Measurements from ENCODE around the gene SNTB2.
A peak's percentile ranks its signal among the peaks of the same experiment; 100 is the strongest.
"Not testable (repeated sequence)": the region's sequence is repeated elsewhere in the genome, so short reads cannot be mapped to it uniquely, and the experiment has no call there.

The SNTB2 gene

GRCh38 chr16:69186642-69187445 is at the start of gene SNTB2:
TSS of gene SNTB2 (plus strand) at chr16:69187164. CDS start at chr16:69187167, 3 bp downstream.
- TF ChIP-seq CTCF (IDR thresholded peaks at IDR 0.05; ENCODE audit: borderline replicate concordance, insufficient read depth, low read depth, low read length), result no peak
- H3K4me3 ChIP-seq (ENCODE audit: low read depth, low read length), result peak within 1 kb of the TSS; percentile 79

GRCh38 chr16:69138608-69139007 is 48.4 kb upstream of the SNTB2 start:
- no peak for TF ChIP-seq CTCF (IDR thresholded peaks at IDR 0.05; ENCODE audit: borderline replicate concordance, insufficient read depth, low read depth, low read length)
- H3K4me3 ChIP-seq (ENCODE audit: low read depth, low read length), result no peak overlapping the region

GRCh38 chr16:69139464-69139863 is 47.5 kb upstream of the SNTB2 start:
- H3K4me3 ChIP-seq (ENCODE audit: low read depth, low read length), result not testable (repeated sequence)

GRCh38 chr16:69141014-69141413 is 46.0 kb upstream of the SNTB2 start:
- H3K4me3 ChIP-seq (ENCODE audit: low read depth, low read length), result no peak overlapping the region
- no peak for TF ChIP-seq CTCF (IDR thresholded peaks at IDR 0.05; ENCODE audit: borderline replicate concordance, insufficient read depth, low read depth, low read length)

GRCh38 chr16:69141936-69142335 is 45.0 kb upstream of the SNTB2 start:
- no peak for TF ChIP-seq CTCF (IDR thresholded peaks at IDR 0.05; ENCODE audit: borderline replicate concordance, insufficient read depth, low read depth, low read length)
- no peak overlapping the region for H3K4me3 ChIP-seq (ENCODE audit: low read depth, low read length)

- TF ChIP-seq CTCF (IDR thresholded peaks at IDR 0.05; ENCODE audit: borderline replicate concordance, insufficient read depth, low read depth, low read length), result peak; percentile 28; the same call in 1 of the 2 replicates
- H3K4me3 ChIP-seq (ENCODE audit: low read depth, low read length), result no peak overlapping the region
These were observed 43.8 kb upstream of the SNTB2 start for GRCh38 chr16:69143116-69143515.

GRCh38 chr16:69145658-69146057 is 41.3 kb upstream of the SNTB2 start:
- TF ChIP-seq CTCF (IDR thresholded peaks at IDR 0.05; ENCODE audit: borderline replicate concordance, insufficient read depth, low read depth, low read length), result no peak
- no peak overlapping the region for H3K4me3 ChIP-seq (ENCODE audit: low read depth, low read length)

- not testable (repeated sequence) for H3K4me3 ChIP-seq (ENCODE audit: low read depth, low read length)
These were observed 37.3 kb upstream of the SNTB2 start for GRCh38 chr16:69149621-69150020.
